ENCODE measurements around the gene KLHDC7B.

The KLHDC7B gene

GRCh38 chr22:50584106-50585096, 38.7 kb downstream of the KLHDC7B start:
- no peak overlapping the region for H3K4me3 ChIP-seq (ENCODE audit: control insufficient read depth, low read depth, low read length)
- no peak for DNase-seq (ENCODE audit: low read depth)

GRCh38 chr22:50585238-50585637, 39.5 kb downstream of the KLHDC7B start:
- no peak for TF ChIP-seq CTCF (conservative IDR thresholded peaks at IDR 0.05; ENCODE audit: control insufficient read depth, insufficient read depth, low read depth, low read length)
- no peak overlapping the region for H3K4me3 ChIP-seq (ENCODE audit: control insufficient read depth, low read depth, low read length)
- no peak for DNase-seq (ENCODE audit: low read depth)

More at GRCh38 chr22:50584106-50585096, 38.7 kb downstream of the KLHDC7B start:
- no peak for TF ChIP-seq CTCF (conservative IDR thresholded peaks at IDR 0.05; ENCODE audit: control insufficient read depth, insufficient read depth, low read depth, low read length)

- TF ChIP-seq CTCF (conservative IDR thresholded peaks at IDR 0.05; ENCODE audit: control insufficient read depth, insufficient read depth, low read depth, low read length) = no peak
- no peak for DNase-seq (ENCODE audit: low read depth)
- no peak overlapping the region for H3K4me3 ChIP-seq (ENCODE audit: control insufficient read depth, low read depth, low read length)
These were observed 40.1 kb downstream of the KLHDC7B start for GRCh38 chr22:50585781-50586180.

- no peak for TF ChIP-seq CTCF (conservative IDR thresholded peaks at IDR 0.05; ENCODE audit: control insufficient read depth, insufficient read depth, low read depth, low read length)
- H3K4me3 ChIP-seq (ENCODE audit: control insufficient read depth, low read depth, low read length) = no peak overlapping the region
- DNase-seq (ENCODE audit: low read depth) = no peak
These were observed 40.7 kb downstream of the KLHDC7B start for GRCh38 chr22:50586416-50586815.

GRCh38 chr22:50587407-50587806, 41.7 kb downstream of the KLHDC7B start:
- DNase-seq (ENCODE audit: low read depth) = no peak
- H3K4me3 ChIP-seq (ENCODE audit: control insufficient read depth, low read depth, low read length) = no peak overlapping the region
- no peak for TF ChIP-seq CTCF (conservative IDR thresholded peaks at IDR 0.05; ENCODE audit: control insufficient read depth, insufficient read depth, low read depth, low read length)

GRCh38 chr22:50595189-50595588, 49.5 kb downstream of the KLHDC7B start:
- no peak for TF ChIP-seq CTCF (conservative IDR thresholded peaks at IDR 0.05; ENCODE audit: control insufficient read depth, insufficient read depth, low read depth, low read length)
- no peak for DNase-seq (ENCODE audit: low read depth)
- no peak overlapping the region for H3K4me3 ChIP-seq (ENCODE audit: control insufficient read depth, low read depth, low read length)
